Parathyroid adenoma (tissue), 2 donors: ENCODE measurements around the gene ARL5C.

Experiments
- H2AFZ ChIP-seq: fragments of 300-600 bp; sonication (generic); one replicate; pipeline ENCODE4 v1.7.0; 2017; ENCODE audit warnings: antibody characterized with exemption, mild to moderate bottlenecking
- H3K27ac ChIP-seq: fragments of 300-600 bp; sonication (generic); one replicate; pipeline ENCODE4 v1.7.0; 2017
- H3K27me3 ChIP-seq: fragments of 300-600 bp; sonication (generic); one replicate; pipeline ENCODE4 v1.7.0; 2017; ENCODE audit warnings: low read length; ENCODE audit not compliant: control insufficient read depth, insufficient read depth
- H3K36me3 ChIP-seq: fragments of 300-600 bp; sonication (generic); one replicate; pipeline ENCODE4 v1.7.0; 2017; ENCODE audit warnings: low read length; ENCODE audit not compliant: control insufficient read depth, insufficient read depth
- H3K4me1 ChIP-seq: fragments of 300-600 bp; sonication (generic); one replicate; pipeline ENCODE4 v1.7.0; 2017; ENCODE audit warnings: control low read depth
- H3K4me2 ChIP-seq: fragments of 300-600 bp; sonication (generic); one replicate; pipeline ENCODE4 v1.7.0; 2017; ENCODE audit warnings: low read length
- H3K4me3 ChIP-seq: fragments of 300-600 bp; sonication (generic); one replicate; pipeline ENCODE4 v1.7.0; 2017; ENCODE audit warnings: low read depth, low read length
- H3K79me2 ChIP-seq: fragments of 300-600 bp; sonication (generic); one replicate; pipeline ENCODE4 v1.7.0; 2017; ENCODE audit warnings: control low read depth
- H3K9ac ChIP-seq: fragments of 300-600 bp; sonication (generic); one replicate; pipeline ENCODE4 v1.7.0; 2017; ENCODE audit warnings: mild to moderate bottlenecking
- H3K9me3 ChIP-seq: fragments of 300-600 bp; sonication (generic); one replicate; pipeline ENCODE4 v1.7.0; 2017; ENCODE audit warnings: low read length; ENCODE audit not compliant: control insufficient read depth
- TF ChIP-seq, protein P1 (sequence below): fragments of 300-600 bp; sonication (generic); IDR thresholded peaks from one replicate; pipeline ENCODE4 v1.7.0; 2017; ENCODE audit warnings: antibody characterized with exemption, mild to moderate bottlenecking
- donor health status: primary hyperparathyroidism.

ARL5C gene

DNA sequence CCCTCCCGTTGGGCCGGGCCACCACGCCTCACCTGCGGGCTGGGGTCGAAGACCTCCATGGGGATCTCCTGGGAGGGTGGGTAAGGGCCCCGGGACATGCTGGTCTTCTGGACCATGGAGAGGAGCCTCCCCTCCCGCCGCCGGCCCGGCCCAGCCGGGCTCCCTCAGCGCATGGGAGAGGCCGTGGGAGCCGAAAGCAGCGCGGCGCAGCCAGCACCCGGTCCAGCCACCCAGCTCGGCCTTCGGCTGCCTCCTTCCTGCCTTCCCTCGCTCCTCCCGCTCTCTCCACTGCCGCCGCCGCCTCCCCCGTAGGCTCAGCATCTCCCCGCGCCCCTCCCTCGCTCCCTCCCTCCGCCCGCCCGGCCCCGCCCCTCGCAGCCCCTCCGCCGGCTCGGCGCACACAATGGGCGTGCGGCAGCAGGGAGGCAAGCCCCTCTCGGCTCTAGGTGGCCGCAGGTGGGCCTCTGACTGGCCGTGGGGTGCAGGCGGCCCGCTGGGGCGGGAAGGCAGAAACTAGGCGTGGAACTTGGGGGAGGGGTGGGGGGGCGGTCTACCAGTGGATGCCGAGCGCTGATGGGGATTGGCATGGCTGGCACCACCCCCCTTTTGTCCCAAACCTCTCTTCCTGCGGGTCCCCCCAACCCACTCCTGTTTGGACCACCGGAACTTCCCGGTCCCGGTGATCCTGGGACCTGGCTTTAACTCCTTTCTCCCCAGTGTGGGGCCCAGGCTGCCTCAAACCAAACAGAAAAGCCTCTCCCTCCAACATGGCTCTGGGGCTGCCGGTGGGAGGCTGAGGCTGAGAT lies 31.6 kb upstream of the ARL5C start, which contains the start of gene CACNB1:
CACNB1 (minus strand) TSS at position 290 of the 806 bp plus-strand sequence; CDS start at position 116, 174 bp downstream.
- Histone ChIP-seq H3K36me3 (no peaks in the 10 kb centered on the region), H3K4me1 (peaks cover 19% of the 10 kb centered on the region), H3K27ac (peak within 1 kb of the TSS; percentile 61), H3K79me2 (peaks cover 11% of the 10 kb centered on the region), H2AFZ (peak within 1 kb of the TSS; percentile 96), H3K4me2 (peak within 1 kb of the TSS; percentile 84), H3K27me3 (no peaks in the 10 kb centered on the region), H3K9me3 (no peaks in the 10 kb centered on the region), H3K9ac (no peak within 1 kb of the TSS), H3K4me3 (peak within 1 kb of the TSS; percentile 71)
- TF ChIP-seq, protein P1, sequence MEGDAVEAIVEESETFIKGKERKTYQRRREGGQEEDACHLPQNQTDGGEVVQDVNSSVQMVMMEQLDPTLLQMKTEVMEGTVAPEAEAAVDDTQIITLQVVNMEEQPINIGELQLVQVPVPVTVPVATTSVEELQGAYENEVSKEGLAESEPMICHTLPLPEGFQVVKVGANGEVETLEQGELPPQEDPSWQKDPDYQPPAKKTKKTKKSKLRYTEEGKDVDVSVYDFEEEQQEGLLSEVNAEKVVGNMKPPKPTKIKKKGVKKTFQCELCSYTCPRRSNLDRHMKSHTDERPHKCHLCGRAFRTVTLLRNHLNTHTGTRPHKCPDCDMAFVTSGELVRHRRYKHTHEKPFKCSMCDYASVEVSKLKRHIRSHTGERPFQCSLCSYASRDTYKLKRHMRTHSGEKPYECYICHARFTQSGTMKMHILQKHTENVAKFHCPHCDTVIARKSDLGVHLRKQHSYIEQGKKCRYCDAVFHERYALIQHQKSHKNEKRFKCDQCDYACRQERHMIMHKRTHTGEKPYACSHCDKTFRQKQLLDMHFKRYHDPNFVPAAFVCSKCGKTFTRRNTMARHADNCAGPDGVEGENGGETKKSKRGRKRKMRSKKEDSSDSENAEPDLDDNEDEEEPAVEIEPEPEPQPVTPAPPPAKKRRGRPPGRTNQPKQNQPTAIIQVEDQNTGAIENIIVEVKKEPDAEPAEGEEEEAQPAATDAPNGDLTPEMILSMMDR, result no peak

DNA sequence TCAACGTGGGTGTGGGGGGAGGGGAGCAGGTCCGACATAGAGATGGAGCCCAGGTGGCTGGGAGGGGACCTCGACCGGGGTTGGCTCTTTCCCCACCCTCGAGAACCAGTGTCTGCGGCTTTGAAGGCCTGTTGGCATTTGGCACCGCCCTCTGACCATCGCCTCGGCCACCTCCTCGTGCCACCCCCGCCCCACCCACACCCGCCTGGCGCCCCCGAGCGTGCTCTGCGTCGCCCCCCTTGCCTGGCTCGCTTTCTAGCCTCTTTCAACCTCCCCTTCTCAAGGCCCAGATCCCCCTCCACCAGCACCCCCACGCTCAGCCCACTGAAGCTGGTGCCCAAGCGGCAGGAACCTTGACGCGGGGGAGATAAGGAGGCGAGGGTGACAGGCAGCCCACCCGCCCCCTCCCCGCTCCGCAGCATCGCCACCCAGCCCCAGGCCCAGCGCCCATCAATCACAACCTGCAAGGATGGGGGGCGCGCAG lies 30.9 kb upstream of the ARL5C start:
- Histone ChIP-seq H3K36me3 (no peaks in the 10 kb centered on the region), H3K79me2 (peaks cover 11% of the 10 kb centered on the region), H3K4me3 (peak overlapping the region; percentile 71), H3K4me2 (peak overlapping the region; percentile 84), H2AFZ (peak overlapping the region; percentile 96), H3K9me3 (no peaks in the 10 kb centered on the region), H3K4me1 (peaks cover 14% of the 10 kb centered on the region), H3K27me3 (no peaks in the 10 kb centered on the region), H3K9ac (no peak overlapping the region), H3K27ac (peak overlapping the region; percentile 61)
- TF ChIP-seq, protein P1, result no peak

DNA sequence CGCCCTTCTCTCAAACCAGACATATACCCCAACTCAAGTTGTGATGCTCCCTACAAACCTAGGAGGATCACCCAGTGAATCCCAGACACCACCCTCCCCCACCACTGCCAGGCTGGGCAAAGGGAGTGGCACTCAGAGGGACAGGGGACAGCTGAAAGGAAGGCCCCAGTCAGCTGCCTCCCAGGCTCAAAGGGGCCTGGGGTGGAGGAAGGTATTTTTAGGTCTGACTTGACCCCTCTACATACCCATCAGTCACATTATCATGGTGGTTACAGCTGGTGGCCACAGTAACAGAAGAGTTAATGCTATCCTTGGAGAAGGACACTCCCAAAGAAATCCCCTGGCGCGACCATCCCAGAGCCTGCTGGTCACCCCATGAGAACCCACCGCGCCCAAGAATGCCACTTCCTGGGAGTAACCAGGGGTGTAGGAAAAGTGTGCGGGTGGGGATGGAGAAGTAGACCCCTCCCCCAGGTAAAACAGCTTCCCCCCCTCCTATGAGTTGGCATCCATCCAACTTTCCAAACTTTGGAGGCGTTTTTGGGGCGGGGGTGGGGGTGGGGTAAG lies 30.4 kb upstream of the ARL5C start:
- Histone ChIP-seq H3K4me3 (no peak overlapping the region), H3K79me2 (peaks cover 11% of the 10 kb centered on the region), H3K27me3 (no peaks in the 10 kb centered on the region), H2AFZ (no peak overlapping the region), H3K27ac (no peak overlapping the region), H3K9ac (no peak overlapping the region), H3K4me2 (no peak overlapping the region), H3K4me1 (peaks cover 10% of the 10 kb centered on the region), H3K9me3 (no peaks in the 10 kb centered on the region), H3K36me3 (no peaks in the 10 kb centered on the region)
- TF ChIP-seq, protein P1, result no peak

DNA sequence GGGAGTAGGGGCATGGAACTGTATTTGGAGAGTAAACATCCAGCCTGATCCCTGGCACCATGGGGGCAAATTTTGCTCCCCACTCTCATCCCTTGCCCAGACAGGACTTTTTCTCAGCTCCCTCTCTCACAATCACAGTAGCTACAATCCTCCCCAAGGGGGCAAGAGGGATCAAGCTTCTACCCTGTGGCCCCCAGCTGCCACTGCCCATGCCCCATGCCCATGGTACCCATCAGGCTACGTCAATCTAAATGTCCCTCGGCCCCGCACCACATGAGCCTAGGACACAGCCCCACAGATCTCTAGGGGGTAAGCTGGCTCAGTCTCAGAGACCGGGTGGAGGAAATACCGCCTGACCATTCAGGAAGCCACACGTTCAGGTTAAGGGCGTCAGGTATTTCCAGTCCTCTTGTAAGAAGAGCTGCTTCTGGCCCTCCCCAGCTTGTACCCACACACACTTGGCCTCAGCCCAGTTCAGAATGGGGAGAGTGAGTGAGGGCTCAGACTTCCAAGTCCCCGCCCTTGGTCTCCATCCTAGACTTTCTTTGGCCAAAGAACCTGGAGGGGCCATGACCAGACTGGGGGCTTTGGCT lies 29.7 kb upstream of the ARL5C start:
- Histone ChIP-seq H3K36me3 (no peaks in the 10 kb centered on the region), H3K79me2 (peaks cover 7% of the 10 kb centered on the region), H2AFZ (no peak overlapping the region), H3K4me3 (no peak overlapping the region), H3K9ac (no peak overlapping the region), H3K4me1 (peaks cover 6% of the 10 kb centered on the region), H3K9me3 (no peaks in the 10 kb centered on the region), H3K4me2 (no peak overlapping the region), H3K27me3 (no peaks in the 10 kb centered on the region), H3K27ac (no peak overlapping the region)
- TF ChIP-seq, protein P1, result no peak
